Right renal cortex interstitium (tissue), 3 donors: ENCODE measurements around the gene SLC12A7. TPM values are rescaled to one million over a fixed set of nuclear protein-coding genes. Genes with fewer than 3 reads are reported as not detected.
"Not testable (repeated sequence)": the region's sequence is repeated elsewhere in the genome, so short reads cannot be mapped to it uniquely, and the experiment has no call there.

ENCODE experiments used
- DNase-seq, 3 donors: peaks; one replicate each; pipeline ENCODE4 v3.0.0-alpha.2; 2013; ENCODE audit warnings: low read depth in 3 of 3, low spot score in 2 of 3
- polyA plus RNA-seq, 3 donors: library from polyadenylated mRNA; unstranded; fragments of 120-200 nt; gene quantifications; one replicate each; pipeline ENCODE4 v1.2.1, GENCODE V29; 2013; ENCODE audit not compliant: insufficient read length in 3 of 3

The SLC12A7 gene
- polyA plus RNA-seq, 3 donors: 27.8 to 32.7 (median 31.7) TPM

DNA sequence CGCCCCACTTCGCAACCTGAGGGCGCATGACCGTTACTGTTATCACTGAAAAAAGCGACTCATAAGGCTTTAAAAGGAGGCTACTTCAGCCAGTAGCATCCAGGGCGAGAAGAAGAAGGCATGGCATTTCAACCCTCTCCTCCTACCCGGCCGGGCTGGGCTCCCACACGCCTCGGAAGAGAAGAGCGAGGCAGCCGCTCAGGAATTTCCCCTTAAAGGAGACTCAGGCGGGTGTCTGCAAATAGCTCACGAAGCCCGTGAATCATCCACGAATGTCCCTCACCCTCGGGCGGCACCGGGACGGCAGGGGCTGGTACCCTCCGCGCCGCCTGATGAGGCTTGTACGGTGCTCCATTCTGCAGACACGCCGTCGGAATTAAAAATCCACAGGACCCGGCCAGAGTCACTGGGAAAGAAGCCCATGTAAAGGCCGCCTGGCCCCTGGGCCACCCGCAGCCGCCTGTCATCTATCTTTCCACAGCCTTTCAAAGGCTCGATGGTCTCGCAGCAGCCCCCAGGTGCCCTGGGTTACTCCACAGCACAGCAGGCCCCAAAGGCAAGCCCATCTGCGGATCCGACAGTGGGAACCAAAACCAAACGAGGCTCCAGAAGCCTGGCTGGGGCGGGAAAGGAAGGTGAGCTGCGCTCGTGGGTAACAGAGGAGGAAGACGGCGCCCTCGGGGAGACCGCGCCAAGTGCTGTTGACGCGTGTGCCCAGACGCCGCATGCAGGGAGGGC, 11.8 kb downstream of the SLC12A7 start:
- no peak for DNase-seq

DNA sequence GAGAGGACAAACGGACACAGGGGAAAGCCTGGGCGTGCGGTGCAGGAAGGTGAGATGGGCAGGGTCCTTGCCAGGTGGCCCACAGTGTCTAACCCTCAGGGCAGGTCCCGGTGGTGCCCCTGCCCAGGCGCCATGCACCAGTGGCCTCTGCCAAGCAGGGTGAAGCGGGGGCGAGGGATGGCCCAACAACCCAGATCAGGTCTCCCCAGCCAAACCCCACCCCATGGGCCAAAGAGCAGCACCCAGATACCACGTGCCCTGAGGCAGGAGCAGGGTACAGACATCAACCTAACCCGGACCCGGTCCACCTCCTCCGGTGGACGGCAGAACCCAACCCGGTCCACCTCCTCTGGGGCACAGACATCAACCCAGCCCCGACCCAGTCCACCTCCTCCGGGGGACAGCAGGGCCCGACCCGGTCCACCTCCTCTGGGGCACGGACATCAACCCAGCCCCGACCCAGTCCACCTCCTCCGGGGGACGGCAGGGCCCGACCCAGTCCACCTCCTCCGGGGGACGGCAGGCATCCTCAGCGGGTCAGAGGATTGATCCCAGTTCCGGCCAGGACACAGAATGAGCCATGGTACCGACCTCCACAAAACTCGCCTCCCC, 12.8 kb downstream of the SLC12A7 start:
- no peak for DNase-seq

DNA sequence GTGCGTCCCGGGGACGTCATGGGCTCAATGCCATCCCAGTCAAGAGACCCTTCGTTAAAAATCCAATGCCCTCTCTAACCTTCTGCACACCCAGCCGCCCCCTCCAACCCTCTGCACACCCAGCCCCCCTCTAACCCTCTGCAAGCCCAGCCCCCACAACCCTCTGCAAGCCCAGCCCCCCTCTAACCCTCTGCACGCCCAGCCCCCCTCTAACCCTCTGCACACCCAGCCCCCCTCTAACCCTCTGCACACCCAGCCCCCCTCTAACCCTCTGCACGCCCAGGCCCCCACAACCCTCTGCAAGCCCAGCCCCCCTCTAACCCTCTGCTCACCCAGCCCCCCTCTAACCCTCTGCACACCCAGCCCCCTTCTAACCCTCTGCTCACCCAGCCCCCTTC, 13.9 kb downstream of the SLC12A7 start:
- DNase-seq: not testable (repeated sequence)

DNA sequence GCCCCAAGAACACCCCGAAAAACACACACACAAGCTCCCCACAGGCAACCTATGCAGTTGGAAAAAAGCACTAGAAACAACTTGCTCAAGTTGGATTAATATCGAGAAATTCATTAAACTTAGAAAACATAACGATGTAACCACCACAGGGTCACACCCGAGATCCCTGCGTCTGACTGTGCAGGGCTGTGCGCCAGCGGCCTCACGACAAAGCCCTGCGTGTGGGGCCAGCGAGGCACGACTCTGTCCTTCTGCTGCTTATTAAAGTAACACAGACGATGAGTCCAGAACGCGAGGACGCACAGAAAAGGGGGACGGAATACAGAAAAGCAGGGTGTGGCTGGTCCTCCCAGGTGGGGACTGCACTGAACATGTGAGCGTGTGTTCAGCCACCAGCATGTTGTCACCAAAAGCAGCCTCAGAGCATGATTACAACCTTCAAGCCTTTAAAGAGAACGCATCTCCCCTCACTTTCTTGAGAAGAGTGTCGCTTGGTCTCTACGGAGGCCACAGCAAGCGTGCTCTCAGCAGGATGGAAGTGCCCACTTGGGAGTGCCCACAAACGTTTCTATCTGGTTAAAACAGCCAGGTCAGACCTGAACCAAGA, 14.4 kb downstream of the SLC12A7 start:
- DNase-seq: no peak

DNA sequence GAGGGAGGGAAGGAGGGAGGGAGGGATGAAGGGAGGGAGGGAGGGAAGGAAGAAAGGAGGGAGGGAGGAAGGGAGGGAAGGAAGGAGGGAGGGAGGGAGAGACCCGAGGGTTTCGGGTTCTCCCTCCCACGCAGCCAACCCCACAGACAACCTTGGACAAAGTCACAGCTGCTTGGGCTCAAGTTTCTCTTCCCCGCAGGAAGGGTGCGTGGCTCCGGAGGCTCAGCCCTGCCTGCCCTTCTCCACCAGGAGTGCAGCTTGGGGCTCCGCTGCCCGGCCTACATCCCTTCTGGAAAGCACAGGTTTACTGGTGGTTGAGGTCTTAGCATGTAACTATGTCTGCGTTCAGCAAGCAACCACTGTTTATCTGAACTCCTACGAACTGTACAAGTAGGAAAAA, 15.0 kb downstream of the SLC12A7 start:
- DNase-seq: no peak

DNA sequence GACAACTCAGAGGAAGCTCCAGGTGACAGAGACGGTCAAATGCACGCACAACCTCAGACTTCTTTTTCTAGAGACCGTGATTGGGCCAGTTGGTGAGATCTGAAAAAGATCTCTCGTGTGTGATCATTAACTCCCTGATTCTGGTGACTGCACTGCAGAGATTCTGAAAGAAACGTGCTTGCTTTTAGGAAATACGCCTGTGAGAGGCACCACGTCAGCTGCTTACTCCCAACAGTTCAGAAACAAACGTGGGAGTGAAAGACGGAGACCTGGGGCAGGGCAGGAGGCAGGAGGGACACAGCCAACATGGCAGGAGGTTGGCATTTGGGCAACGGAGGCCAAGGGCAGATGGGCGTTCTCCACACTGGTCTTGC, 15.9 kb downstream of the SLC12A7 start:
- DNase-seq: no peak

DNA sequence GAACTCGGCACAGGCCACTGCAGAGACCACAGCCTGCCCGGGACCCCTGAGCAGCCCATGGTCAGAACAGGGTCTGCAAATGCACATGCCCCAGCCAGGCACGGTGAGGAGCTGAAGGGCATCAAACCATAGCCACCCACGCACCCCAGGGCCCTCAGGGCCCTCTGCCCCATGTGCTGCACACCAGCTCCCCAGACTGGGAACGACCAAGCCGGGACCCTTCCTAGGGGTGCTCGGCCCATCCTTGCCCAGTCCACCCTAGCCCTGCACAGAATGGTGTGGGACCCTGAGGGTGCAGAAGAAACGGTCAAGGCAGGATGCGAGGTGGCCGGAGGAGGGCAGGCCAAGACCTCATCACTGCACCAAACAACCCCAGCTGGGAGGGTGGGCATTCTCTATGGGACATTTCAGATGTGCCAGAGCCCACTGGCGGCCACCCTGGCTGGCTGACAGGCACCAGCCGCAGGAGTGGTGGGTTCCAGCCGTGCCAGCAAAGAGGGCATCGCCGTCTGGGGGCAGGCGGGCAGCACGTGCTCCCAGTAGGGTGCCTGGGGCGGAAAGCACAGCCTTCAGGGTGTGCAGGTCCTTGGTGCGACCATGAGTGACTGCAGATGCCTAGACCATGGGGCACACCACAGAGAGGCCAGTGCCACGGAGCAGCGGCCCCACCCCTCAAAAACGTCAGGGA, 16.4 kb downstream of the SLC12A7 start:
- DNase-seq: no peak

DNA sequence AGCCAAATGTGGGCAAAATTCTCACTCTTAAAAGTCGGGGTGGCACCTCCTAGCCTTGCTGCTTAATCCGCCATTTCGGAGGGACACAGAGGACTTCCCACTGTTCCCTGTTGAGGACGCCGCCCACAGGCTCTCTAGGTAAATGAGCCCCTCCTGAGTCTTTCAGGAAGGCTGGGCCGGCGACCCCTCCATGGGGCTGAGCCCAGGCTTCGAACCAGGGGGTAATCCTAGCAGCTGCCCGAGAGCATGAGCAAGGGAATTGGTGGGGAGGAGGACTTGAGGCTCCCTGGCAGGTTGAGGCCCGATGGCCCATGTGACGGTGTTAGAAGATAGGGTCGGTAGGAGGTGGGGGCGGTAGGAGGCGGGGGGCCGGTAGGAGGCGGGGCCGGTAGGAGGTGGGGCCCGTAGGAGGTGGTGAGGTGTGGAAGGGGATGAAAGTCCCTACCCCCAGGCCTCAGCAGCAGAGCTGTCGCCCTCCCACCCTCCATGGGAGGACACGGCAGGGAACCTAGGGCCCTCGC, 17.1 kb downstream of the SLC12A7 start:
- no peak for DNase-seq

DNA sequence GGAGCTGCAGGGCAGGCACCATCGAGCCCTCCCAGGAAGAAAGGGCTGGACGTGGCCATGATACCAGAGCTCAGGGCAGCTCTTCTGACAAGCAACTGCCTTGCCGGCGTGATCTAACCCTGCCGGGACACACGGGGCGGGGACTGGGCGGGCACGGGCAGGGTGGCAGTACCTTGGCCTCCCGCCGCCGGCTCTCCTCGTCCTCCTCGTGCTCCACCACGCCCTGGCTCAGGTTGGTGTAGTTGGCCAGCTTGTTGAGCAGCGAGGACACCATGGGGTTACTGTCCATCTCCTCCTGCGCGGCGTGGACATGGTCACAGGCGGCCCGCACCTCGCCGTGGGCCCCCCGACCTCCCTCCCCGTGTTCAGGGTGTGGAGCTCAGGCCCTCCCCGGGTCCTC, 18.5 kb downstream of the SLC12A7 start:
- no peak for DNase-seq

DNA sequence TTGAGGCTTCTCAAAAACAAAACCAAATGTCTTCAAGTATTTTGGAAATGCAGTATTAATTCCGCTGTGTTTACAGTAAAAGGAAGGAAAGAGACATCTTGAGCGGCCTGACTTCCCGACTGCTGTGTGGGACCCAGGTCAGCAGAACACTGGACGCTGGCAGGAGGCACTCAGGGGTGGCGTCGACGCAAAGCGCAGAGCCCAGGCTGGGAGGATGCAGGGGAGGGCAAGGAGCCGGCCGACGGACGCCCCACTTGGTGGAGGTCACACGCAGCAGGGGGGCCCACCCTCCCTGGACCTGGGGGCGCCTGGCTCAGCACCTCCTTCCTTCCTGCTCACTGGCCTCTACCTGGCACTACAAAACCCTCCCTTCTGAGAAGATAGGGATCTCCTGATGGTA, 19.7 kb downstream of the SLC12A7 start:
- no peak for DNase-seq

DNA sequence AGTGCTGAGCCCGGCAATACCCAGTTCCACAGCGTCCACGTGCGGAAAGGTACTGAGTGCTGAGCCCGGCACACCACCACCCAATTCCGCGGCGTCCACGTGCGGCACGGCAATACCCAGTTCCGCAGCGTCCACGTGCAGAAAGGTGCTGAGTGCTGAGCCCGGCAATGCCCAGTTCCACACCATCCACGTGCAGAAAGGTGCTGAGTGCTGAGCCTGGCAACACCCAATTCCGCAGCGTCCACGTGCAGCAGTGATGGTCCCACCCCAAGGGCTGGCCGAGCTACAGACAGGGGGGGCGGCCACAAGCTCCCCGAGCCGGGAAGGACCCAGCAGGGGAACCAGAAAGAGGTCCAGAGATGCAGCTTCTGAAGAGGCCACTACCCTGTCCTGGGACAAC, 20.2 kb downstream of the SLC12A7 start:
- DNase-seq: no peak

DNA sequence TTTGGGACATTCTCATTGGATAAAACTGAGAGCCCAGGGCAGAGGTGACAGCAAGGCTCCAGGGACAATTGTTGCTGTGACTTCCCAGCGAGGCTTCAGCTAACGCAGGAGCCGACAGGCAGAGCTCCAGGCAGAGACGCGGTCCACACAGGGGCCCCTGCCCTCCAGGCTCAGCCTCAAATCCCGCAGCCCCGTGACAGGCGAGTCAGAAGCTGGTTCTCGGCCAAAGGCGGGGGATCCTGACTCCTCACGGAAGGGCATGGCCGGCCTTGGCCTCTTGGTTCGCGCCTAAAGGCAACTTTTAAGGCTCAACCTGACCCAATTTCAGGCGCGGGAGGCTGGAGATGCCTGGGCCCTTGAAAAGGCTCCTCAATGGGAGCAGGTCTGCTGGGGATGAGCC, 21.3 kb downstream of the SLC12A7 start:
- no peak for DNase-seq

DNA sequence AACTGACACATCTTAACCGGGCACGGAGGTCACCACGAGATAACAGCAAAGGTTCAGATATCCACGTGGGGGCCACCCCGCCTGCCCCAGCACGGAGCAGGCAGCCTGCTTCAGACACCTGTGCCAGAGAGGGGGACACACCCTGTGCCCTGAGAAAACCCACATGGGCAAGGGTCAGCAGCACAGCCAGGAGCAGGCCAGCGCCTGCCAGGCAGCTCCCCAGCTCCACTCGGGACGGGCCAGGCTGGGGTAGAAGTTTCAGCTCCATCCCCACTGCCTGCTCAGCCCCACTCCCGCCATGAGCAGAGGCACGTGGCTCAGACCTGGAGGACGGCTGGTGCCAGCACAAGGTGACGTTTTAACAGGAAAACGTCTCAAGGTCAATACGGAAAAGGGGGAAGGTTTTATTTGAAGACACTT, 22.2 kb downstream of the SLC12A7 start:
- DNase-seq: no peak

DNA sequence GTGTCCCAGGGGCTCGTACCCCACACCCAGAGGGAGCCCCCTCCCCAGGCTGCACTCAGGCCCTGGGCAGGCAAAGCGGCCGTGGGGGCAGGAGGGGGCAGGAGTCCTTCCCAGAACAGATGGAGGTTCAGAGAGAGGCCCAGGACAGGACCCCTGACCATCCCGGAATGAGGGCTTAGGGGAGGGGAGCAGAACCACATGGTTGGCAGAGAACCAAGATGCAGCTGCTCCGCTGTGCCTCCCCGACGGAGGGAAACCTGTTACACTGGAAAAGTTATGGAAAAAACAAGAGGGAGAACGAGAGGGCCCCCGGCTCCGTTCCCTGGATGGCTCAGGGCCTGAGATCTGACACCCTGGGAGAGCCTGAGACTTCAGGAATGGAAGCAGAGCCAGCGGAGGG, 22.7 kb downstream of the SLC12A7 start:
- no peak for DNase-seq

DNA sequence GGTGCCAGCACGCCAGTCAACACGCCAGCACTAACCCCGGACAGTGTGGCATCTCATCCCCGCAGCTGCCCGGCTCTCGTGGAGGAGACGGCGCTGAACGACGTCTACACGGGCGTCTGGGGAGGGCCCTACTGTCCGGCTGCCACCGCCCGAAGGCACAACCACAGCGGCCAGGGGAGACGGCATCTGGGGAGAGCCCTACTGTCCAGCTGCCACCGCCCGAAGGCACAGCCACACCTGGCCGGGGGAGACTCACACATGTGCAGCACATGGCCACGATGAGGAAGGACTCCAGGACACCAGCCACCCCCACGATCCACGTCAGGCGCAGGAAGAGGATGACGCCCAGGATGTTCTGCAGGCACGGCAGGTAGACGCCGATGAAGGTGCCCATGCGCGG, 23.1 kb downstream of the SLC12A7 start:
- no peak for DNase-seq

DNA sequence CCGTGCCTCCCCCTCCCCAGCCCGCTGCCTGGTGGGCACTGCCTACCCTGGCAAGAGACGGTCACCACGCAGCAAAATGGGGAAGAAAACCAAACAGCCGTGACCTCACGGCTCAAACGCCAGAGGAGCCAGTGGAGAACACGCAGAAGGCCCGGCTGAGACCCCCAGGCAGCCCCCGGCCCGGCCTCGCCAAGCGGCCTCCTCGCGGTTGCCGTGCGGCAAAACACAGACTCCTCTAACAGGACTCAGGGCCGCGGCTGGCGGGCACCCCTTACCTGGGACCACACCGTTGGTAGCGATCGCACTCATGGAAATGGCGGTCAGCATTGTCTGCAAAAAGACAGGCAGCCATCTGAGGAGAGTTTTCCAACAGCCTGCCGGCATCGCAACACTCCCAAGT, 23.8 kb downstream of the SLC12A7 start:
- no peak for DNase-seq

DNA sequence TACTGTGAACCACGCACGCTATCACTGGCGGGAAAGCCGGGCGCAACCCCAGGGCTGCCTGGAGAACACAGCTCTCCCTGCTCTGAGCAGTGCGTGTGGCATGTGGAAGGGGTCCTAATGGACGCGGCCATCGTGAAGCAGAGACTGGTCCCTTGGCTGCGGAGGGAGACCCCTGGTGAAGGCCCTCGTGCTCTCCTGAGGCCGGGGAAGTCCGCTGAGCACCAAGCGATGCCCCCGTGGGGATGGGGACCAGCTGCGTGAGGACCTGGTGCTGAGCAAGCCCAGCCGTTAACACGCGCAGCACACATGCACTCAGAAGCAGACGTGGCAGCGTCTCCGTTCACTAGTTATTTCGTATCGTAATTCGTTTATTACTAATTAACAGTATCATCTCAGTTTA, 24.4 kb downstream of the SLC12A7 start:
- no peak for DNase-seq

DNA sequence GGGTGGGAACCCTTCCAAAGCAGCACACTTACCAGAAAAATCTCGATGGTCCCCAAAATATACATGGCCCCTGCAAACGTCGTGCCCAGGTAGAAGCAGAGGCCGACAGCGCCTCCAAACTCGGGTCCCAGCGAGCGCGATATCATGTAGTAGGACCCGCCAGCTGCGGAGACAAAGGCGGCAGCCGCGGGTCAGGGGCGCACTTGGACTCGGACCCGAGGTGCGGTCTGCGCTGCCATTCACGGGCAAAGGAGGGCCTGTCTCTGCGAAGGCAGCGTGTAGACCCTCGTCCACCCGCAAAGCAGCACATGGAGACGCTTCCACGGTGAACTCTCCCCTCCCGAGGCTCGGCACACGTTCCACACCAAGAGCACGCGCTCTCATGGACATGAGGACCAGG, 25.0 kb downstream of the SLC12A7 start:
- no peak for DNase-seq

DNA sequence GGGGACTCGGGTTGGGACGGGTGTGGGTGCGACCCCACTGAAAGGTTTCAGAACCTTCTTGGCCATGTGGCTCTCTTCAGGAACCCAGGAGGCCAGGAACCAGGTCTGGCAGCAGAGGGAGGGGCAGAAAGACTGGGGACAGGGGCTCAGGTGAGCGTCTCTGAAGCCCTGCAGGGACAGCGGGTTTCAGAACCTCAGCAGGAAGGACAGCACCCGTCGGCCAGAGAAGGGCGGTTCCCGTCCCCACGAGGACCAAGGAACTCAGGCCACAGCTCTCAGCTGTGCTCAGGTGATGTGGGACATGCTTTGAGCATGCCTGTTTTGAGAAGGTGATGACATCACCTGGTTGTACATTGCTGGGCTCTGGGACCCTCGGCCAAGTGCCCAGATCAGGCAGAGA, 25.7 kb downstream of the SLC12A7 start:
- DNase-seq: no peak

DNA sequence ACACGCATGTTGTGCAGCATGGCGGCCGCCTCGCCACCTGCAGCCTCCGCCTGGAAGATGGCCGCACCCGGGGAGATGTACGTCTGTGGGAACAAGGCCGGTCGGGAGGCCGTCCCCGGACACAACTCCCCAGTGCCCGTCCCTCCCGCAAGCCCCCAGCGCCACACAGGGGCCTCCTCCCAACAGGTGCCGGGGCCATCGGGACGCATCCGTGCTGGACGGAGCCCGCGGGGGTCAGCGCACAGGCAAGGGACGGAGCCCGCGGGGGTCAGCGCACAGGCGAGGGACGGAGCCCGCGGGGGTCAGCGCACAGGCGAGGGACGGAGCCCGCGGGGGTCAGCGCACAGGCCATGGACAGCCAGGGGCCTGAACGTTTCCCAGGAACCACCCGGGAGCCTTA, 26.5 kb downstream of the SLC12A7 start:
- DNase-seq: no peak

DNA sequence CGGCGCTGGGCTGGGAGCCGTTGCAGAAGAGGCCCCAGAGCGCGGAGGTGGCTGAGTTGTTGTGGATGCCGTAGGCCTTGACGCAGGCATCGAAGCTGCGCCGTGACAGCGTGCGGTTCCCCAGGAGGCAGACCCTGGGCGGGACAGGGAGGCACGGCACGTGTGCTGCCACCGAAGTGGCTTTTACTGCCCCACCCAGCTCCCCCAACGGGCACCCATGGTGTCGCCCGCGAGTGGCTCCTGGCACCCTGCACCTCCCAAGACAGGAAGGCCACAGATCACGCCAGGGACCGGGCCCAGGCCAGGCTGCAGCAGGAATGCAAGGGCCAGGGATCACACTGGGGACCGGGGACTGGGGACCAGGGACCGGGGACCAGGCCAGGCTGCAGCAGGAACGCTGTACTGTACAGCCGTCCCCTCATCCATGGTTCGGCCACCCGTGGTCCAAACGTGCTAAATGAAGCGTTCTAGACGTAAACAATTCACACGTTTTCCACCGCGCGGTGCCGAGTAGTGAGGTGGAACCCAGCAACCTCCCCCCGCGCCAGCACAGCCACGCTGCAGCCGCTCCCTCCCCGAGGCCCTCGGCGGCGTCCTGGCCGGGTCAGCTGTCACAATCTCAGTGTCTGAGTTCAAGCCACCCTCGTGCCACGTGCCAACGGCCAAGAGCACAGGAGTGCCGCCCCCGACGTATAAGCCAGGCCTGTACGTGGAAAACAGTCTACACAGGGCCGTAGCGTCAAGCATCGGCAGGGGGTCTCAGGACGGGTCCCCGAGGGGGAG, 27.8 kb downstream of the SLC12A7 start:
- DNase-seq: no peak
